Islet precursor cell (in vitro differentiated cells): ENCODE measurements around the gene SMOC2.
A peak's percentile ranks its signal among the peaks of the same experiment; 100 is the strongest.

Source experiments
- DNase-seq: peaks from one replicate; pipeline ENCODE4 v3.0.0-alpha.2; 2018

The SMOC2 gene

DNA sequence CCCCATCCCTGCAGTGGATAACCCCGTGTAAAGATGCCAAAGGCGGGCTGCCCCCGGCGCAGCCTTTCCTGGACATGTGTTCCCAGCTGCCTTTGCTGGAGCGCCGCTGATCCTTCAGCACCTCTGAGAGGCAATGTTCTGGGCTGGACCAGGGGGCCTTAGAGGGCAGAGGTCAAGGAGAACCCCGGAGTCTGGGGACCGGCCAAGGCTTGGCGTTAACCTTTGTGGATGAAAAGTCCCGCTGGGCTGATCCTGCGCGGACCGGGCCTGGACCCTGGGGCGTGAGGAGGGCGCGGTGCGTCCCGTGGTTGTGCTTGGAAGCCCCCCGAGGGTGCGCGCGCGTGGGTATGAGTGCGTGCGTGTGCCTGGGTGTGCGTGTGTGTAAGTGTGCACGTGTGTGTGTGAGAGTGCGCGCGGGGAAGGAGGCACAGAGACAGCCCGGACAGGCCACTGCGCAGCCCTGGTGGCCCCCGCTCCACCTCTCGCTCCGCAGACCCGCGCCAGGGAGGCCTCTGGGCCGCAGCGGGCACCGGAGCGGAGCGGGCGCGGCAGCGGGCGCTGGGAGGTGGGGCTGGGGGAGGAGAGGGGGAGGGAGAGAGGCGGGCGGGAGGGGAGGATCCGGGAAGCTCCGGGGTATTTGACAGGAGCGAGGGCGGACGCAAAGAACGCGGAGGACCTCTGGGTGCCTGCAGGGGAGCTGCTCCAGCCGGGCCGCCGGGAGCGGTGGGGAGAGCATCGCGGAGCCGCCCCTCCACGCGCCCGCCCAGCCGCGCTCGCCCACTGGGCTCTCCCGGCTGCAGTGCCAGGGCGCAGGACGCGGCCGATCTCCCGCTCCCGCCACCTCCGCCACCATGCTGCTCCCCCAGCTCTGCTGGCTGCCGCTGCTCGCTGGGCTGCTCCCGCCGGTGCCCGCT is at the start of gene SMOC2:
Gene SMOC2, plus strand, starts transcription at position 665 of the 914 bp plus-strand sequence. Its CDS starts 187 bp downstream, at position 852.
- no peak for DNase-seq

DNA sequence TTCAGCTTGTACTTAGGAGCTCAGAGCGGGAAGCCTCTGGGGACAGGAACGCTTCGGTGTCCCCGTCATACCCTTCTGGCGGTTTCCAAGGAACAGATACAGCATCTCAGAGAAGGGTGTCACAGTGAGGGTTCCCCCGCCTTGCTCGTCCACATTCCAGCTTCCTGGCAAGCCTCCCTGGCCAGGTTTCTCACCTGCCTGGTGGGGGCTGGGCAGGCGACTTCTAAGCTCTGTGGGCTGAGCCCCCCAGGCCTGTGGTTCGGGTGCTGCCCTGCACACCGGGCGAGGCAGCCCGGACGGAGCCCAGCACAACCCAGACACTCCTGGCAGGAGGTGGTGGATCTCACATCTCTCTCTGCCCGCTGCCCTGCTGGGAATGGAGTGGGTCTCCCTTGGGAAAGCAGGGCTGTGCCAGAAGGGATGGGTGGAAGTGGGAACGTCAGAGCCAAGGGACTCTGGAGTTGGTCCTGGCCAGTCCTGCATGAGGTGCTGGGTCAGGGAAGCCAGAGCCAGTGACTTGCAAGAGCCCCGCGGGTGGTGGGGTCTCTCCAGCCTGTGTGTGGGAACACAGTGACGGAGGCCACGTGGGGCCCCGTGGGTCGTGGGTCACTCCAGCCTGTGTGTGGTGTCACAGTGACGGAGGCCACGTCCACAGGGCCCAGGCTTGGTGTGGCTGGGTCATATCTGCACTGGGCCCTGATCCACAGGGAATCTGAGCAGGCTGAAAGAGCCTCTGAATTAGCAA is 47.7 kb upstream of the SMOC2 start:
- DNase-seq = no peak

- no peak for DNase-seq
Observed at GRCh38 chr6:168394606-168395005, 46.4 kb upstream of the SMOC2 start.

DNA sequence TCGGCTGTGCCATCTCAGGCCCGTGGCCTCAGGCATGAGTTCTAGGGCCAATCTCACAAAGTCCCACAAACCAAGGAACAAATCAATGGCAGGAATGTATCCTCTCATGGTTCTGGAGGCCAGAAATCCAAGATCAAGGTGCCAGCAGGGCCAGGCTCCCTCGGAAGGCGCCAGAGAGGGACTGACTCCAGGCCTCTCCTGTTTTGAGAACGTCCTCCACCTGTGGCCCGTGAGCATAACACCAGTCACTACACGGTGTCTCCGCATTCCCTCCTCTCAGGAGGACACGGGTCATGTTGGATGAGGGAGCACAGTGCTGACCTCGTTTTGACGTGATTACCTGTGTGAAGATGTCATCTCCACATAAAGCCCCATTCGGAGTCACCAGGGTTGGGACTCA is 45.0 kb upstream of the SMOC2 start:
- DNase-seq = no peak

- no peak for DNase-seq
Observed at GRCh38 chr6:168396561-168396960, 44.4 kb upstream of the SMOC2 start.

- DNase-seq = no peak
Observed at GRCh38 chr6:168397012-168397411, 44.0 kb upstream of the SMOC2 start.

GRCh38 chr6:168400037-168400436 is 40.9 kb upstream of the SMOC2 start:
- no peak for DNase-seq

DNA sequence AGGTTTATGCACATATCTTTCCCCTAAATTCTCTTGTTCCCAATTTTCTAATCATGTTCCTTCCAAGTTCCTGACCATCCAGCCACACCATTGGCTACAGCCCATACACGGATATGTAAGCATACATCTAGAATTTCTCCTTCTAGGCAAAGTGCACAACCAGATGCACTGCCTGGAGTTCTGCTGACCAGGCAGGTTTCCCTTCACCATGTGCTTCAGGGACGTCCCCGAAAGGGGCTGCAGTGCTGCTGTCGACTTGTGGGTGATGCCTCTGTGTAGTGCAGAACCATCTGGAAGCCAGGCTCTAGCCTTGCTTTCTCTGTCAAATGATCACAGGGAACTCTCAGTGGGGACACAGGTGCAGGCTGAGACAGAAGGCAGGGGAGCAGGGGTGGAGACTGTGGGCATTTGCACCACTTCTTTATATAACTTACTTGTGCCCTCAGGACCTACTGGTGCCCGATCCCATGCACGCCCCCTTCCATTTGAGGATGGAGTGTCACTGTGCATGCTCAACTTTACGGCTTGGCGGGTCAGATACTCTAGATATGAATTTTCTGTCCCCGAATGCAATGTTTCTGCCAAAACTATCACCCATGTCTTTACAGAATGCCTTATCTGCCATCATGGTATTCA is 37.5 kb upstream of the SMOC2 start:
- DNase-seq = peak; percentile 11

- DNase-seq = no peak
Observed at GRCh38 chr6:168404560-168404959, 36.4 kb upstream of the SMOC2 start.

GRCh38 chr6:168407842-168408241 is 33.1 kb upstream of the SMOC2 start:
- DNase-seq = peak; percentile 35

DNA sequence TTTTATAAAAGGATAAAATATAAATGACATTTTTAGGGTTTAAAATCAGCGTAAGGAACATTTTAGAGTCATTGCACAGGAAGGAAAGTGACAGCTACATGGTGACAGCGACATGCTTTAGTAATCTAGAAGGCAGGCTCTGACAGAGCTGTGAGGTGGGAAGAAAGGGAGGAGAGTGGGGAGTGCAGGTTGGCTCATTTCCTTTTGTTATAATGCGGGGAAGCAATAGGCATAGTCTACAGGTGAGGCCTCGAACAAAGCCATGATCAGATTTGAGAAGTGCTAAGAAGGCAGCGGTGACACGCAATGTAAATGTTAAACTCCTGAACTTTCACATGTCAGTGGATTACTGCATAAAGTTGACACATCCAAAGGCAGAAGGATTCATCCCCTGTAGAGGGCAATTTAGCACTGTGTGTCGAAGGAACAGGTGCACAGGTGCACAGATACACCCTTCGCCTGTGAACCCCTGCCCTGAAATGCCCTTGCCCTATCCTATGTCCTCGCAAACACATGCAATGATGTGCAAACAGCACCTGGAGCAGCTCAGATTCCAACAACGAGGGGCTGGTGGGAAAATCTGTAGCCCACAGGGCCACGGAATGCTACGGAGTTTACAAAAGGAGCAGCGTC is 32.4 kb upstream of the SMOC2 start:
- DNase-seq = peak; percentile 29

- DNase-seq = peak; percentile 41
Observed at GRCh38 chr6:168410035-168410434, 30.9 kb upstream of the SMOC2 start.

DNA sequence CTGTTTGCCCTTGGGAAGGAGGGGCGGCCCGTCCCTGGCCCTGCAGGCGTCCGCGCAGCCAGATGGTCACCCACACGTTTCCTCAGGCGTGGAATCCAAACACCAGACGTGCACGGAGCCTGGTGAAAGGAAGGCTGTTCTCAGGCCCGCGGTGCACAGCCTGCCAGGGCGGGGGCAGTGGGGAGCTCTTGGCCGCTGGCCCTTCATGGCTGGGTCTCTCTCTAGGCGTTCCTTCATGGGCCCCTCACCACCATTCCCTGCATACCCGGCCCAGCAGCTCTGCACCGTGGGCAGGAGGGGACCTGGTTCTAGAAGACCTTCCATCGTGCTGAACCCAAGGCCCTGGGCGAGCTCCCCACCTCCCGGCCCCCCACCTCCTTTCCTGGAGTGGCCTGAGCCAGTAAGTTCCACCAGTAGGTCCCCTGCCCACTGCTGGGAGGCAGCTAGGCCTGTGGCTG is 30.4 kb upstream of the SMOC2 start:
- DNase-seq = peak; percentile 45

- peak; percentile 50 for DNase-seq
Observed at GRCh38 chr6:168411130-168411529, 29.9 kb upstream of the SMOC2 start.

DNA sequence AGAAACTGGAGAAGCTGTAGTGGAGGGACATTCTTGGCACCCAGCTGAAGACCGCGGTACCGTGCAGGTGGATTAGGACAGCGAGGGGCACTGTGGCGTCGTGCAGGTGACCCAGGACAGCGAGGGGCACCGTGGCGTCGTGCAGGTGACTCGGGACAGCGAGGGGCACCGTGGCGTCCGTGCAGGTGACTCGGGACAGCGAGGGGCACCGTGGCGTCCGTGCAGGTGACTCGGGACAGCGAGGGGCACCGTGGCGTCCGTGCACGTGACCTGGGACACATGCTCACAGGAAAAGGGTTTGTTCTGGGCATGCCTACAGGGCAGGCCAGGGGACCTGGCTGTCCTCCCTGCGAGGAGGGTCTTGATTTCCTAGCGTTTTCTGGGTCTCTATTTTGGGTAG is 29.2 kb upstream of the SMOC2 start:
- no peak for DNase-seq

GRCh38 chr6:168412456-168412855 is 28.5 kb upstream of the SMOC2 start:
- DNase-seq = peak; percentile 29

DNA sequence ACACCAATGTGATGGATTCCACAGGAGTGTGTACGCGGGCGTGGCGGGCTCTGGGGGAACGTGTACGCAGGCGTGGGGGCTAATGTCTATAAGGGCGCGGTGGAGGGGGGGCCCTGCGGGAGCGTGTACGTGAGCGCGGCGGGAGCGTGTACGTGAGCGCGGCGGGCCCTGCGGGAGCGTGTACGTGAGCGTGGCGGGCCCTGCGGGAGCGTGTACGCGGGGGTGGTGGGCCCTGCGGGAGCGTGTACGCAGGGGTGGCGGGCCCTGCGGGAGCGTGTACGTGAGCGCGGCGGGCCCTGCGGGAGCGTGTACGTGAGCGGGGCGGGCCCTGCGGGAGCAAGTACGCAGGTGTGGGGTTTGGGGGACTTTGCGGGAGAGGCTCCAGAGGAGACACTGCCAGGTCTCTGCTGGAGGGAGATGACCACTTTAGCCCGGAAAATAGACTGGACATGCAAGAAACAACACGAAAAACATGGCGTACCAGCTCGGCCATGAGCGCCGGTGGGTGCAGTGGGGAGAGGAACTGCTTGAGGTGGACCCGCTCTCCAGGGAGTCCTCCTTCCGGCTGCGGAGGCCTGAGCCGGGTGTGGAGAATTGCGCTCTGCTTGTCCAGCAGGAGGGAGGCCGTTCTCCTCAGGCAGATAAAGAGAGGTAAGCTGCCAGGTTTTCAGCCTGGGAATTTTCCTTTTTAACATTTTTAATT is 27.8 kb upstream of the SMOC2 start:
- DNase-seq = peak; percentile 23

- peak; percentile 33 for DNase-seq
Observed at GRCh38 chr6:168413856-168414255, 27.1 kb upstream of the SMOC2 start.

DNA sequence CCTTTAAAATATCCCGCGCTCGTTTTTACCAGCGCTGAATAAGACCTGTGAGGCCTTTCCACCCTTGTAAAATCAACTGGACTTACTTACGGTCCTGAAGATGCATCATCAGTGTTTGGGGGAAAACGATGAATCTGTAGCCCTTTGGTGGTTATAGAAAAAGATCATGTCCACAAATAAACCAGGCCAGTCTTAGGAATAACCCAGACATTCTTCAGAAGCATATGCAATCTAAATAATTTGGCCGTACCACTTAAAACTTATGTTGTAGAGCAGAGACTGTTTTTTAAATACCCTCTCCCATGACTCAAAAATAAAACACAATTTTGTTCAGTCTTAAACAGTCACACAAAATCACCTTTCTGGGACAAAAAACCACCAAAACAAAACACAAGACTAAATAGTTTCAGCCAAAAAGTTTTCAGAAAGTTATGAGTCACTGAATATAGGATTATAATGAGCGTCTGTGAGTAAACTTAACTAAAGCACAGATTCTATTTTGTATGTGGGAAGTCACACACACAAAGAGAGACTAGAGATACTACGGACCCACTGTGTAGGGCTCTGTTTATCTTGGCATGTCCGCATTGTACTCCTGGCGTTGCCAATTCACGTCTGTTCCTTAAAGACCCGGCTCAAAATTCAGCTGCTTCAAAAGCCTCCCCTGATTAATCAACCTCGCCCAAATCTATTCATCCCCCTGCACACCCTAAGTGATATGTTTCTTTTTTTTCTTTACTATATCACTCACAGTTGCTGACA is 26.5 kb upstream of the SMOC2 start:
- DNase-seq = no peak

DNA sequence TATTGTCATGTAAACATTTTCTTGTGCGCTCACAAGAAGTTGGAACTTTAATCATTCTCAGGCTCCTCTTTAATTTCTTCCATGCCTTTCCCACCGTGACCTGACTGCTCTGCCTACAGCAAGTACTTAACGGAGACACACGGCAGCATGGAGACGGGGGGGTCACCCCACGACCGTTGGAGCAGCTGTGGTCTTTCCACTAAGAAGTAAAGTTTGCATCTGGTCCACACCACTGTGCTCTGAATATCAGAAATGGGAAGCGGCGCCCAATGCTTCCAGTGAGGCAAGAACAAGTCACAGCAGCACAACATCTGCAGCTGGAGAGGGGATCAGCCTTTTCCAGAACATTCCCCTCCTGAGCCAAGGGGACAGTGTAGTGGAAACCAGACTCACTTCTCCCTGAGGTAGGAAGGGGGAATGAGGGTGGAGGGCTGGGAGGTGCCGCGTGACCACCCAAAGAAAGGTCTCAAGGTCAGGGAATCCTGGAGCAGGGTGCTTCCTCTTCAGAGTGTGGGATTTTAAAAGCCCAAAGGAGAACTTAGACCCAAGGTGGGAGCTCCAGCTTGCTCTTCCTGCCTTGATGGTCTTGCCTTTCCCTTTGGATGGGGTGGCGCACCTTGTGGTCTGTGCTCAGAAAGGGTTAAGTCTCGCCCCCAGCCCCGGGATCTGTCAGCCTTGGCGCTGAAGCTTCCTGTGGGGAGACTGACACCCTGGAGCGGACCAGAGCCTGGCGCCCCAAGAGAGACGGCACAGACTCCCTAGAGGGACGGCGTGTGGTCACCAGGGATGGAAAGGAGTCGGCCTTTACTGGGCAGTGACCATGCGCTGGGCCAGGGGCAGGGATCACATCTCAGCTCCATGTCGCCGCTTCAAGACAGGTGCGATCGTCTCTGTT is 25.6 kb upstream of the SMOC2 start:
- peak; percentile 25 for DNase-seq
